ENCODE measurements around the gene MLX.

GRCh38 chr17:42617956-42618431 is 51.1 kb downstream of the MLX start:
- TF ChIP-seq CTCF (IDR thresholded peaks at IDR 0.05) (no peak), EZH2 (IDR thresholded peaks at IDR 0.05; ENCODE audit: borderline replicate concordance, insufficient read depth, low read depth, low read length, poor library complexity, severe bottlenecking) (no peak)
